DMS53 treated with DMSO at 0.1 percent for 48 hours (cell line): ENCODE measurements around the gene EXOC6.
"Not testable (repeated sequence)": the region's sequence is repeated elsewhere in the genome, so short reads cannot be mapped to it uniquely, and the experiment has no call there.

Experiments used
- DNase-seq: peaks from one replicate; lab custom pipeline; 2025; ENCODE audit not compliant: unreplicated experiment; lab: John Stamatoyannopoulos, UW

EXOC6 gene

GRCh38 chr10:92931597-92931996 lies 83.3 kb downstream of the EXOC6 start:
- DNase-seq: no peak

- DNase-seq: no peak
Measured at GRCh38 chr10:92937876-92938275, 89.6 kb downstream of the EXOC6 start.

GRCh38 chr10:92938841-92939240 lies 90.5 kb downstream of the EXOC6 start:
- no peak for DNase-seq

- no peak for DNase-seq
Measured at GRCh38 chr10:92942226-92942625, 93.9 kb downstream of the EXOC6 start.

- DNase-seq: no peak
Measured at GRCh38 chr10:92946491-92946890, 98.2 kb downstream of the EXOC6 start.

GRCh38 chr10:92952573-92952972 lies 104.3 kb downstream of the EXOC6 start:
- not testable (repeated sequence) for DNase-seq

- DNase-seq: no peak
Measured at GRCh38 chr10:92957223-92958010, 109.1 kb downstream of the EXOC6 start.

- DNase-seq: no peak
Measured at GRCh38 chr10:92961638-92962037, 113.3 kb downstream of the EXOC6 start.

- peak; percentile 37 for DNase-seq
Measured at GRCh38 chr10:92965314-92965713, 117.0 kb downstream of the EXOC6 start.

GRCh38 chr10:92967641-92968040 lies 119.3 kb downstream of the EXOC6 start:
- DNase-seq: no peak

GRCh38 chr10:92969151-92969550 lies 120.8 kb downstream of the EXOC6 start:
- DNase-seq: no peak

GRCh38 chr10:92970301-92971070 lies 122.2 kb downstream of the EXOC6 start:
- no peak for DNase-seq

- no peak for DNase-seq
Measured at GRCh38 chr10:92972066-92972870, 123.9 kb downstream of the EXOC6 start.

GRCh38 chr10:92972886-92973285 lies 124.6 kb downstream of the EXOC6 start:
- DNase-seq: no peak

GRCh38 chr10:92976278-92976677 lies 128.0 kb downstream of the EXOC6 start:
- not testable (repeated sequence) for DNase-seq

GRCh38 chr10:92989250-92989649 lies 140.9 kb downstream of the EXOC6 start:
- DNase-seq: no peak

- DNase-seq: no peak
Measured at GRCh38 chr10:92990615-92991014, 142.3 kb downstream of the EXOC6 start.

GRCh38 chr10:92991513-92991912 lies 143.2 kb downstream of the EXOC6 start:
- DNase-seq: no peak

- DNase-seq: no peak
Measured at GRCh38 chr10:92993699-92994272, 145.5 kb downstream of the EXOC6 start.

- DNase-seq: no peak
Measured at GRCh38 chr10:92995509-92995908, 147.2 kb downstream of the EXOC6 start.

- no peak for DNase-seq
Measured at GRCh38 chr10:92997620-92998019, 149.3 kb downstream of the EXOC6 start.
